ENCODE results near the gene HIP1R.

HIP1R gene

DNA sequence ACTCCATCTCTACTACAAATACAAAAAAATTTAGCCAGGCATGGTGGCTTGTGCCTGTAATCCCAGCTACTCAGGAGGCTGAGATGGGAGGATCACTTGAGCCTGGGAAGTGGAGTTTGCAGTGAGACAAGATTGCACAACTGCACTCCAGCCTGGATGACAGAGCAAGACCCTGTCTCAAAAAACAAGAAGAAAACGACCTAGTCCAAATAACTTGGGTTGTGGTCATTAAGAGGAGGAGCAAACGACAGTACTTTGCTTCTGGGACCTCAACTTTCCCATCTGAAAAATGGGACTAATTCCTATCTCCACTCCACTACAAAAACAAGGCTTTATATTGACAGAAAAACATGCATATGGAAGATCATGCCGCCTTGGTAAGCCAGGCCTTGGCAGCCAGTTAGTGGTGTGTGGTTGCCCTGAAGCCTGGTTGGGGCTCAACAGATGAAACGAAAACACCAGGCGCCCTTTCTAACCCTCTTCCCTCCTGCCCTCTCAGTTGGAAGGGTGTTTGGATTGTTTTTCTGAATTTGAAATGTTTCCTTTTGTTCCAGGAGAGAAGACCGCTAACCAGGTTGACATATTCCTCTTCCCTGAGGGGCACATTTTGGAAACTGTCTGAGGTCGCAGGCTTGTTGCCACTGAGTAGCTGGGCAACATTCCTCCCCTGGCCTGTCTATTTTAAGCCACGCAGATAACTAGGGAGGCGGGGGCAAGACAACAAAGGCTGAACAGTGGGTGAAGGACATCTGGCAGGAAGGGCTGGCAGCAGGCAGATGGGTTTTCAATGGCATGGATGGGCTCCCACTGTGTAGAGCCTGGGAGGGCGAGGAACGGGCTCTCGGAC is 74.4 kb downstream of the HIP1R start:
- no peak overlapping the region for H3K27ac ChIP-seq (ENCODE audit: low read depth, low read length)
- H3K9ac ChIP-seq (ENCODE audit: low read length in 5 of 5): no peak overlapping the region
- H3K4me3 ChIP-seq (ENCODE audit: low read depth in 1 of 5, low read length in 5 of 5): no peak overlapping the region

More for the DNA sequence above, 74.4 kb downstream of the HIP1R start:
- Histone ChIP-seq H3K4me1 (ENCODE audit: control insufficient read depth in 5 of 5, insufficient read depth in 5 of 5, low read length in 5 of 5) (peaks cover 0 to 2% (median 0%) of the 10 kb centered on the region in 5 donors), H3K9me3 (ENCODE audit: control insufficient read depth in 5 of 5, low read length in 5 of 5) (no peaks in the 10 kb centered on the region), H3K36me3 (ENCODE audit: control insufficient read depth in 5 of 5, insufficient read depth in 5 of 5, low read length in 5 of 5) (no peaks in the 10 kb centered on the region), H3K27me3 (ENCODE audit: control insufficient read depth in 5 of 5, insufficient read depth in 4 of 5, low read length in 5 of 5) (no peaks in the 10 kb centered on the region)
